ENCODE data around the gene GPATCH4. TPM values are rescaled to one million over a fixed set of nuclear protein-coding genes. Genes with fewer than 3 reads are reported as not detected.

GPATCH4 gene
- total RNA-seq, 1 experiment from 2014 or later = 39.4 TPM

GRCh38 chr1:156552518-156552917 is 48.8 kb downstream of the GPATCH4 start:
- Histone ChIP-seq H3K9me2 (ENCODE audit: insufficient read depth) (no peaks in the 10 kb centered on the region), H3K9ac (ENCODE audit: low read length) (no peak overlapping the region), H2AFZ (ENCODE audit: low read depth, low read length, poor library complexity, severe bottlenecking) (no peak overlapping the region), H3K79me2 (ENCODE audit: insufficient read depth, low read length) (no peaks in the 10 kb centered on the region), H3K4me3 (replicated peaks in 1 of 2; ENCODE audit: low read depth in 1 of 2, low read length in 2 of 2) (no peak overlapping the region), H3K9me3 (ENCODE audit: control insufficient read depth in 1 of 2, insufficient read depth in 1 of 2, low read depth in 1 of 2, low read length in 2 of 2) (no peaks in the 10 kb centered on the region), H3K4me2 (ENCODE audit: low read length) (peak overlapping the region; percentile 46), H3K36me3 (ENCODE audit: control insufficient read depth in 1 of 2, insufficient read depth in 2 of 2, low read length in 2 of 2) (peaks cover 14 to 20% of the 10 kb centered on the region in 2 experiments; a peak in 3 of 4 replicates), H3K27me3 (ENCODE audit: insufficient read depth, low read length) (no peaks in the 10 kb centered on the region), H3K4me1 (ENCODE audit: control insufficient read depth in 1 of 2, insufficient read depth in 2 of 2, low read length in 2 of 2) (peaks cover 0 to 17% of the 10 kb centered on the region in 2 experiments; a peak in 2 of 4 replicates), H4K20me1 (ENCODE audit: insufficient read depth) (no peaks in the 10 kb centered on the region), H3K27ac (ENCODE audit: low read depth, low read length) (no peak overlapping the region)
- ChIA-PET RAD21 (ENCODE audit: low non-redundant PET in 1 of 2, low total read pairs in 2 of 2, uncharacterized antibody in 2 of 2, unreplicated experiment in 2 of 2) (no interaction called here), CTCF (no interaction called here), POLR2A (no interaction called here)
- no peak for DNase-seq (ENCODE audit: low read depth, low spot score)
- TF ChIP-seq CBX3 (IDR thresholded peaks at IDR 0.05; ENCODE audit: low read depth) = no peak
- TF ChIP-seq RAD21 (IDR thresholded peaks at IDR 0.05; ENCODE audit: low read depth) = no peak
- no peak for TF ChIP-seq YY1 (IDR thresholded peaks at IDR 0.05; ENCODE audit: extremely low read depth, insufficient replicate concordance, low read depth, low read length)
- TF ChIP-seq SIN3A (IDR thresholded peaks at IDR 0.05; ENCODE audit: low read depth) = no peak
- no peak for TF ChIP-seq MAX (IDR thresholded peaks at IDR 0.05)
- no peak for TF ChIP-seq ATF3 (IDR thresholded peaks at IDR 0.05)
- TF ChIP-seq SRF (IDR thresholded peaks at IDR 0.05; ENCODE audit: low read depth) = no peak
- no peak for TF ChIP-seq POLR2A (IDR thresholded peaks at IDR 0.05; ENCODE audit: borderline replicate concordance, extremely low read depth, insufficient read depth, insufficient read length)
- no peak for TF ChIP-seq ELF1 (IDR thresholded peaks at IDR 0.05; ENCODE audit: borderline replicate concordance, low read depth)
- no peak for TF ChIP-seq JUND (IDR thresholded peaks at IDR 0.05)
- intact Hi-C loops (cut with micrococcal nuclease) = loop anchor here (5.0 kb wide), 1 partner anchor 40 kb away; no protein-coding TSS in a partner anchor
- no peak for ATAC-seq
- no TSS peak for BruUV-seq (replicated peaks)

GRCh38 chr1:156551869-156552268 is 49.4 kb downstream of the GPATCH4 start:
- no peak overlapping the region for H3K27ac ChIP-seq (ENCODE audit: low read depth, low read length)
- no peak overlapping the region for H3K9ac ChIP-seq (ENCODE audit: low read length)
- no peaks in the 10 kb centered on the region for H4K20me1 ChIP-seq (ENCODE audit: insufficient read depth)
- no peaks in the 10 kb centered on the region for H3K27me3 ChIP-seq (ENCODE audit: insufficient read depth, low read length)
- intact Hi-C loops (cut with micrococcal nuclease) = loop anchor here (5.0 kb wide), 1 partner anchor 40 kb away; no protein-coding TSS in a partner anchor
- no TSS peak for BruUV-seq (replicated peaks)
- peak overlapping the region in 1 of 2 experiments; percentile 6; a peak in 1 of 4 replicates for H3K4me3 ChIP-seq (replicated peaks in 1 of 2; ENCODE audit: low read depth in 1 of 2, low read length in 2 of 2)
- RAD21 ChIA-PET (ENCODE audit: low non-redundant PET in 1 of 2, low total read pairs in 2 of 2, uncharacterized antibody in 2 of 2, unreplicated experiment in 2 of 2) = no interaction called here
- peaks cover 0 to 17% of the 10 kb centered on the region in 2 experiments; a peak in 2 of 4 replicates for H3K4me1 ChIP-seq (ENCODE audit: control insufficient read depth in 1 of 2, insufficient read depth in 2 of 2, low read length in 2 of 2)
- H3K9me3 ChIP-seq (ENCODE audit: control insufficient read depth in 1 of 2, insufficient read depth in 1 of 2, low read depth in 1 of 2, low read length in 2 of 2) = no peaks in the 10 kb centered on the region
- peak; percentile 81 for TF ChIP-seq CEBPB (IDR thresholded peaks at IDR 0.05; ENCODE audit: low read depth)
- TF ChIP-seq EZH2phosphoT487 (IDR thresholded peaks at IDR 0.05; ENCODE audit: borderline replicate concordance) = no peak
- TF ChIP-seq SP1 (IDR thresholded peaks at IDR 0.05; ENCODE audit: low read depth) = peak; percentile 43
- peak; percentile 78 for TF ChIP-seq FOSL1 (IDR thresholded peaks at IDR 0.05; ENCODE audit: low read depth)
- TF ChIP-seq JUND (IDR thresholded peaks at IDR 0.05) = peak; percentile 32; the same call in 1 of the 2 replicates
- CTCF ChIA-PET = no interaction called here
- H3K4me2 ChIP-seq (ENCODE audit: low read length) = peak overlapping the region; percentile 46
- DNase-seq (ENCODE audit: low read depth, low spot score) (peak; percentile 23), ATAC-seq (peak; percentile 79)
- no peaks in the 10 kb centered on the region for H3K79me2 ChIP-seq (ENCODE audit: insufficient read depth, low read length)
- H3K36me3 ChIP-seq (ENCODE audit: control insufficient read depth in 1 of 2, insufficient read depth in 2 of 2, low read length in 2 of 2) = peaks cover 16 to 20% of the 10 kb centered on the region in 2 experiments; a peak in 3 of 4 replicates
- no peak overlapping the region for H2AFZ ChIP-seq (ENCODE audit: low read depth, low read length, poor library complexity, severe bottlenecking)
- H3K9me2 ChIP-seq (ENCODE audit: insufficient read depth) = no peaks in the 10 kb centered on the region
- POLR2A ChIA-PET = no interaction called here

Data from HCT116 (cell line).